Liver (tissue), 3 donors: Measurements from ENCODE around the gene KLHL40.

ENCODE experiments used
- FOXA1 ChIP-seq: IDR thresholded peaks from 2 replicates; pipeline ENCODE4 v1.6.1; 2016; ENCODE audit warnings: antibody characterized with exemption
- GABPA ChIP-seq, 2 donors: IDR thresholded peaks in 1 of 2; conservative IDR thresholded peaks in 1 of 2; 2 replicates each; pipeline ENCODE4 v1.6.1; 2016; ENCODE audit warnings: antibody characterized with exemption in 2 of 2, mild to moderate bottlenecking in 1 of 2, moderate library complexity in 1 of 2
- HNF4A ChIP-seq, 2 donors: conservative IDR thresholded peaks; 2 replicates each; pipeline ENCODE4 v1.6.1; 2016; ENCODE audit warnings: antibody characterized with exemption in 2 of 2, mild to moderate bottlenecking in 2 of 2
- JUND ChIP-seq, 2 donors: IDR thresholded peaks; 2 replicates each; pipeline ENCODE4 v1.6.1; 2016; ENCODE audit warnings: antibody characterized with exemption in 2 of 2
- NR2F2 ChIP-seq: IDR thresholded peaks from 2 replicates; pipeline ENCODE4 v1.6.1; 2016; ENCODE audit warnings: antibody characterized with exemption
- RAD21 ChIP-seq, 2 donors: IDR thresholded peaks; 2 replicates each; pipeline ENCODE4 v1.6.1; 2016; ENCODE audit warnings: antibody characterized with exemption in 2 of 2, mild to moderate bottlenecking in 2 of 2
- RXRA ChIP-seq, 2 donors: IDR thresholded peaks; 2 replicates each; pipeline ENCODE4 v1.6.1; 2017 to 2018; ENCODE audit warnings: antibody characterized with exemption in 2 of 2, mild to moderate bottlenecking in 1 of 2
- SP1 ChIP-seq: IDR thresholded peaks from 2 replicates; pipeline ENCODE4 v1.6.1; 2018; ENCODE audit warnings: antibody characterized with exemption, mild to moderate bottlenecking
- TAF1 ChIP-seq: conservative IDR thresholded peaks from 2 replicates; pipeline ENCODE4 v1.6.1; 2016; ENCODE audit warnings: antibody characterized with exemption, mild to moderate bottlenecking
- YY1 ChIP-seq: IDR thresholded peaks from 2 replicates; pipeline ENCODE4 v1.6.1; 2016; ENCODE audit warnings: antibody characterized with exemption, mild to moderate bottlenecking
- TF ChIP-seq, protein P1 (sequence below): IDR thresholded peaks from 2 replicates; pipeline ENCODE4 v1.6.1; 2016; ENCODE audit warnings: antibody characterized with exemption
- TF ChIP-seq, protein P2 (sequence below): fragments of 150-350 bp; IDR thresholded peaks from 2 replicates; pipeline ENCODE4 v1.5.1; 2017; ENCODE audit warnings: improper control_type of control experiment, low read depth, low read length; ENCODE audit not compliant: missing input control
- TF ChIP-seq, protein P3 (sequence below): IDR thresholded peaks from 2 replicates; pipeline ENCODE4 v1.6.1; 2016; ENCODE audit warnings: antibody characterized with exemption
- TF ChIP-seq, protein P4 (sequence below): IDR thresholded peaks from 2 replicates; pipeline ENCODE4 v1.6.1; 2016; ENCODE audit warnings: antibody characterized with exemption, mild to moderate bottlenecking
- donor health status: healthy.
- donor health status: healthy.

DNA sequence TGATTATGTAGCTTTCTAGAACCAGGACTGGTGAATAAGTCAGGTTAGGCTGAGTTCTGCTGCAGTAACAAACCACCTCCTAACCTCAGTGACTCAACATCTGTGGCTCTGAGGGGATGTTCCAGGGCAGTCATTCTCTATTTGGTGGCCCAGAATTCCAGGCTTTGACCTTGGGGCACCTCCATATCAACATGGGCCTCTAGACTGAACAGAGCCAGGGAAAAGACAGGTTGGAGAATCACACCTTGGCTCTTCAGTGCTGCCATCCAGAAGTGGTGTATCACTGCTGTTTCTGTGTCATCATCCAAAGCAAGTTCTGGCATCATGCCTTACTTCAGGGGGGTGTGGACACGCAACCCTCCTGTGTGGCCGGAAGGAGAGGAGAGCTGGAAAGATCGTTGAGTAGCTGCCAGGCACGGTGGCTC, 16.5 kb upstream of the KLHL40 start:
- TF ChIP-seq, protein P1, sequence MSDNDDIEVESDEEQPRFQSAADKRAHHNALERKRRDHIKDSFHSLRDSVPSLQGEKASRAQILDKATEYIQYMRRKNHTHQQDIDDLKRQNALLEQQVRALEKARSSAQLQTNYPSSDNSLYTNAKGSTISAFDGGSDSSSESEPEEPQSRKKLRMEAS = no peak
- TF ChIP-seq, protein P2, sequence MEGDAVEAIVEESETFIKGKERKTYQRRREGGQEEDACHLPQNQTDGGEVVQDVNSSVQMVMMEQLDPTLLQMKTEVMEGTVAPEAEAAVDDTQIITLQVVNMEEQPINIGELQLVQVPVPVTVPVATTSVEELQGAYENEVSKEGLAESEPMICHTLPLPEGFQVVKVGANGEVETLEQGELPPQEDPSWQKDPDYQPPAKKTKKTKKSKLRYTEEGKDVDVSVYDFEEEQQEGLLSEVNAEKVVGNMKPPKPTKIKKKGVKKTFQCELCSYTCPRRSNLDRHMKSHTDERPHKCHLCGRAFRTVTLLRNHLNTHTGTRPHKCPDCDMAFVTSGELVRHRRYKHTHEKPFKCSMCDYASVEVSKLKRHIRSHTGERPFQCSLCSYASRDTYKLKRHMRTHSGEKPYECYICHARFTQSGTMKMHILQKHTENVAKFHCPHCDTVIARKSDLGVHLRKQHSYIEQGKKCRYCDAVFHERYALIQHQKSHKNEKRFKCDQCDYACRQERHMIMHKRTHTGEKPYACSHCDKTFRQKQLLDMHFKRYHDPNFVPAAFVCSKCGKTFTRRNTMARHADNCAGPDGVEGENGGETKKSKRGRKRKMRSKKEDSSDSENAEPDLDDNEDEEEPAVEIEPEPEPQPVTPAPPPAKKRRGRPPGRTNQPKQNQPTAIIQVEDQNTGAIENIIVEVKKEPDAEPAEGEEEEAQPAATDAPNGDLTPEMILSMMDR = no peak
- TF ChIP-seq, protein P3, sequence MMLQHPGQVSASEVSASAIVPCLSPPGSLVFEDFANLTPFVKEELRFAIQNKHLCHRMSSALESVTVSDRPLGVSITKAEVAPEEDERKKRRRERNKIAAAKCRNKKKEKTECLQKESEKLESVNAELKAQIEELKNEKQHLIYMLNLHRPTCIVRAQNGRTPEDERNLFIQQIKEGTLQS = no peak
- TF ChIP-seq SP1 = no peak
- TF ChIP-seq GABPA (IDR thresholded peaks at IDR 0.05 in 1 of 2, conservative IDR thresholded peaks at IDR 0.05 in 1 of 2) = no peak
- TF ChIP-seq RXRA (IDR thresholded peaks at IDR 0.05) = no peak
- TF ChIP-seq, protein P4, sequence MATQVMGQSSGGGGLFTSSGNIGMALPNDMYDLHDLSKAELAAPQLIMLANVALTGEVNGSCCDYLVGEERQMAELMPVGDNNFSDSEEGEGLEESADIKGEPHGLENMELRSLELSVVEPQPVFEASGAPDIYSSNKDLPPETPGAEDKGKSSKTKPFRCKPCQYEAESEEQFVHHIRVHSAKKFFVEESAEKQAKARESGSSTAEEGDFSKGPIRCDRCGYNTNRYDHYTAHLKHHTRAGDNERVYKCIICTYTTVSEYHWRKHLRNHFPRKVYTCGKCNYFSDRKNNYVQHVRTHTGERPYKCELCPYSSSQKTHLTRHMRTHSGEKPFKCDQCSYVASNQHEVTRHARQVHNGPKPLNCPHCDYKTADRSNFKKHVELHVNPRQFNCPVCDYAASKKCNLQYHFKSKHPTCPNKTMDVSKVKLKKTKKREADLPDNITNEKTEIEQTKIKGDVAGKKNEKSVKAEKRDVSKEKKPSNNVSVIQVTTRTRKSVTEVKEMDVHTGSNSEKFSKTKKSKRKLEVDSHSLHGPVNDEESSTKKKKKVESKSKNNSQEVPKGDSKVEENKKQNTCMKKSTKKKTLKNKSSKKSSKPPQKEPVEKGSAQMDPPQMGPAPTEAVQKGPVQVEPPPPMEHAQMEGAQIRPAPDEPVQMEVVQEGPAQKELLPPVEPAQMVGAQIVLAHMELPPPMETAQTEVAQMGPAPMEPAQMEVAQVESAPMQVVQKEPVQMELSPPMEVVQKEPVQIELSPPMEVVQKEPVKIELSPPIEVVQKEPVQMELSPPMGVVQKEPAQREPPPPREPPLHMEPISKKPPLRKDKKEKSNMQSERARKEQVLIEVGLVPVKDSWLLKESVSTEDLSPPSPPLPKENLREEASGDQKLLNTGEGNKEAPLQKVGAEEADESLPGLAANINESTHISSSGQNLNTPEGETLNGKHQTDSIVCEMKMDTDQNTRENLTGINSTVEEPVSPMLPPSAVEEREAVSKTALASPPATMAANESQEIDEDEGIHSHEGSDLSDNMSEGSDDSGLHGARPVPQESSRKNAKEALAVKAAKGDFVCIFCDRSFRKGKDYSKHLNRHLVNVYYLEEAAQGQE = no peak
- TF ChIP-seq YY1 = no peak
- no peak for TF ChIP-seq TAF1
- TF ChIP-seq RAD21 (IDR thresholded peaks at IDR 0.05) = no peak
- no peak for TF ChIP-seq NR2F2
- TF ChIP-seq JUND (IDR thresholded peaks at IDR 0.05) = no peak
- no peak for TF ChIP-seq HNF4A (conservative IDR thresholded peaks at IDR 0.05)
- no peak for TF ChIP-seq FOXA1
